ENCODE results near the gene BCL2L14.
"Not testable (repeated sequence)": the region's sequence is repeated elsewhere in the genome, so short reads cannot be mapped to it uniquely, and the experiment has no call there.

The BCL2L14 gene

DNA sequence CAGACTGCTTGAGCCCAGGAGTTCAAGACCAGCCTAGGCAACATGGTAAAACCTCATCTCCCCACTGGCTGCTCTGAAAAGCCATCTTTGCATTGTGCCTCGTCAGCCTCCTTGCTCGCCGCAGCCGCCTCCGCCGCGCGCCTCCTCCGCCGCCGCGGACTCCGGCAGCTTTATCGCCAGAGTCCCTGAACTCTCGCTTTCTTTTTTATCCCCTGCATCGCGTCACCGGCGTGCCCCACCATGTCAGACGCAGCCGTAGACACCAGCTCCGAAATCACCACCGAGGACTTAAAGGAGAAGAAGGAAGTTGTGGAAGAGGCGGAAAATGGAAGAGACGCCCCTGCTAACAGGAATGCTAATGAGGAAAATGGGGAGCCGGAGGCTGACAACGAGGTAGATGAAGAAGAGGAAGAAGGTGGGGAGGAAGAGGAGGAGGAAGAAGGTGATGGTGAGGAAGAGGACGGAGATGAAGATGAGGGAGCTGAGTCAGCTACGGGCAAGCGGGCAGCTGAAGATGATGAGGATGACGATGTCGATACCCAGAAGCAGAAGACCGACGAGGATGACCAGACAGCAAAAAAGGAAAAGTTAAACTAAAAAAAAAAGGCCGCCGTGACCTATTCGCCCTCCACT lies 40.3 kb downstream of the BCL2L14 start:
- DNase-seq = not testable (repeated sequence)

DNA sequence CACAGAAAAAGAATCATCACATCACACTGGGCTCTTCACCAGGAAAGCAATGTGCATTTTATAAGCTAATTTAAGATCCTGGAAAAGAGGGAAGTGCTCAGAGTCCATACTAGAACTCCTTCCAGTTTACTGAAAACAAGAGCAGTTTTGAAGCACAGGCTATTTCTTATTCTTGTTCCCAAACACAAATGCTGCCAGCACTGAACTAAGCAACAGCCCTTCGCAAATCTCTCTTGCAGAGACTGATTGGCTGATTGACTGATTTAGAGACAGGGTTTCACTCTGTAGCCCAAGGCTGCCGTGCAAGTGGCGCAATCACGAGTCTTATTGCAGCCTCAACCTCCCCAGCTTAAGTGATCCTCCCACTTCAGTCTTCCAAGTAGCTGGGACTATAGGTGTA lies 44.8 kb downstream of the BCL2L14 start:
- no peak for DNase-seq

DNA sequence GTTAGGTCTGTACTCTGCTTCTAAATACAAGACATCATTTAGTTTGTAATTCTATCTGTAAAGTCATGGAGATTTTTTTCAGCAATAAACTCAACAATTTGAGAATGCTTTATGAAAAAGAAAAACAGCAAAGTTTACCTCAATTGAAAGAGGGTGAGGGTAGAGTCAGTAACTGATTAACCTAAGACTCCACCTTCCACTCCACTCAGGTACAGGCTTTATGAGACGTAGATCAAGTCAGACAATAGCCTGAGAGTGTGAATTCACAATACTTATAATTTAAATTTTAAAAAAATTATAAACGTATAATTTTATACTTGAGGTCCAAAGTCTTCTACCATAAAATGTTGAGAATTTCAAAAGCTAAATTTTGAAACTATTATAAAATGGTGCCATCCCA lies 45.9 kb downstream of the BCL2L14 start:
- DNase-seq = no peak

DNA sequence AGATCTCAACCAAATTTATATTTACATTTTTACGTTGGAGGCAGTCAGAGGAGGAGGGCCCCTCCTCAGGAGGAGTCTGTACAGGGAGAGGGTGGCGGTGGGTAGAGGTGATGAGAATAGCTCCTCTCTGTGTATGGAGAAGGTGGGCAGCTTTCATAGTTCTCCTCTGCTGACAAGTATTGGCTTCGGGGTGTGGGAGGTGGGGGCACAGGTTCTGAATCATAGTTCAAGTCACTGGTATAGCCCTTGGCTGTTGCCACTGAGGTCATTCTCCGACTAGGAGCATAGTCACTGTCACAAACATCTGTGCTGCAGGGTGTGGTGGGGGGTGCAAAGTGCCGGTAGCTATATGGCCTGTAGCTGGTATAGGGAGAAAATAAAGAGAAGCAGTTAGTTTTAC lies 50.3 kb downstream of the BCL2L14 start:
- no peak for DNase-seq

DNA sequence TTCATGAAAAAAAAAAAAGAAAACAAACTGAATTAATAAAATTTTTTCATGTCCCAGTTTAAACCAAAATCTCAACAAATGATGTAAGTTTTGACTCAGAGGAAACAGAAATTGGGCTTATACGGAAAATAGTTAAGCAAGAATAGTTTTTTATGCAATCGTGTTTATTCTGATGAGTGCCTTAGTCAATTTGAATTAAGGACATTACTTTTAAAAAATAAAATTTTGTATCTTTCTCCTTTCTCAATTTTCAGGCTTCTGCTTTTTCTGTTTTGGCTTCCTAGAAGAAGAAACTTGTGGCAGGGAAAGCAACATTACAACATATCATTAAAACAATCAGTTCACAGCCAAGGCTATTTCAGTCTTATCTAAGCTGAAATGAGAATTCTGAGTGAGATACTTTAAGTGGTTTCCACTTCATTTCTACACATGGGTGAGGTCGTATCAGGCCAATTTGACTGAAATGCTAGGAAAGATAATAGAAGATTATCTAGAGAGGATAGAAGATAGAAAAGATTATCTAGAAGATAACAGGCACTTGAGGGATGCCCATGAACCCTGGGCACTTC lies 52.4 kb downstream of the BCL2L14 start:
- DNase-seq = no peak

DNA sequence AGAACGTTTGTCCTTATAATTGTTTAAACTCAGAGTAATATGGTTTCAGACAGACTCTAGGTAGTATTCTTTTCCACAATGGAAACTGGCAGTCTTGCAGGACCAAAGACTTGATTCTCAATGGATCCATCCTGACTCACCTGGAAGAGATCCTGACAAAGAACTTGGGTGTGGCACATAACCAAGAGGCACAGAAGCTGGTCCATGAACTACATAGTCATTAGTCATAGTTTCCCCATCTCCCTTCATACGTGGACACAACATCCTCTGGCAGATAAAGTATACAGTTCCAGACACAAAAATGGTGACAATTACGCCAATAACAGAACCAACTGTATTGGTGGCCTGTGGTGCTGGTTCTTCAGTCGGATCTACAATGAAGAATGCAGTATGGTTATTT lies 55.8 kb downstream of the BCL2L14 start:
- DNase-seq = no peak

DNA sequence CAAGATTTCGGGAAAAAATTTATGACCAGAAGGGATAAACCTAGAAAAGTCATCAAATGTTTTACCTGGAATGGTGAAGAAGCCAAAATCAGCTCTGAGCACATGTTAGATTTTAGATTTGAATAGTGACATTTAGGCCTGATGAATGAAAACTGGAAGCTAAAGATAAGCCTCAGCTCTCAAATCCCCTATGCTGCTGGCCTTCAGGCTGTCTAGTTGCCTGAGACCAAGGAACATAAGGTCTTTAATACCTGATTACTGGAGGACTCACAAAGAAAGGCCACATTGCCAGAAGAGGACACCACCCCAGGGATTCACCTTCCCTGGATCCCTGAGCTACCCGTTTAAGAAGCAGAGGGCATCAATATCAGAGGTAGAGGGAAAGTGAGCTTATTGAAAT lies 56.6 kb downstream of the BCL2L14 start:
- no peak for DNase-seq

DNA sequence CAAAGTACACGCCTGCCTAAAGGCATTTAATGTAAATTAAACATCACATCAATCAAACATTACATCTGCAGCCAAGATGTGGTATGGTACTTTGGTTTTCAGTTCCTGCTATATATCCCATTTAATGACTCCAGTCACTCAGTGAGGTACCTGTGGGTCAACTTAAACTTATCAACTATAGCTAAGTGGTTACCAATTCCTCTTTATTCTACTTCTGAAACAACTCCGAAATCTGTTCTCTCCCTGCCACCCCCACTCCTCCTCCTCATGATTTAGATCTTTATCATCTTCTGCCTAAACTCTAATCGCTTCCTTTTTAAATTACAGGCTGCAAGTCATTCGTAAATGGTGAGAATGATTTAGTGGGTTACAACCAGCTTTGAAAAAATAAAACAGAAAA lies 57.9 kb downstream of the BCL2L14 start:
- no peak for DNase-seq

DNA sequence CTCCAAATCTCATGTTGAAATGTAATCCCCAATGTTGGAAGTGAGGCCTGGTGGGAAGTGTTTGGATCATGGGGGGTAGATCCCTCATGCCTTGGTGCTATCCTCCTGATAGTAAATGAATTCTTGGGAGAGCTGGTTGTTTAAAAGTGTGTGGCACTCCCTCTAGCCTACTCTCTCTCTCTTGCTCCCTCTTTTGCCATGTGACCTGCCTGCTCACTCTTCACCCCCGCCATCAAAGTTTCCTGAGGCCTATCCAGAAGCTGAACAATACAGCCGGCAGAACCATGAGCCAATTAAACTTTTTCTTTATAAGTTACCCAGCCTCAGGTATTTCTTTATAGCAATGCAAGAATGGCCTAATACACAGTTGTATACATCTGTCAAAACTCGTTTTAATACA lies 62.5 kb downstream of the BCL2L14 start:
- no peak for DNase-seq

DNA sequence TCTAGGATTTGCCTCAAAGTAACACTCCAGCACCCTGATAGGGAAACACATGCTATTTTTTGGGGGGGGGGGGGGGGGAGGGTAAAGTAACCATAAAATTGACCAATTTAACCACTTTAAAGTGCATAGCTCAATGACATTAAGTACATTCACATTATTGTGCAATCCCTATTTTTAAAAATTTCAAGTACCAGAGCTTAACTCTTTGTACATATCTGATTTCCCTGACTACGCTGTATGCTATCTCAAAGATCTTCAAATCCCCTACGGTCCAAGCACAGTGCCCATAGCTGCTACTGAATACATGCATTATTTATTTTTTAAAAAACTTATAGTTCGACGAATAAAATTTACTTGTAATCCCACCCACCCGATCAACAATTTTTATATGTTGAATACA lies 63.0 kb downstream of the BCL2L14 start:
- no peak for DNase-seq

DNA sequence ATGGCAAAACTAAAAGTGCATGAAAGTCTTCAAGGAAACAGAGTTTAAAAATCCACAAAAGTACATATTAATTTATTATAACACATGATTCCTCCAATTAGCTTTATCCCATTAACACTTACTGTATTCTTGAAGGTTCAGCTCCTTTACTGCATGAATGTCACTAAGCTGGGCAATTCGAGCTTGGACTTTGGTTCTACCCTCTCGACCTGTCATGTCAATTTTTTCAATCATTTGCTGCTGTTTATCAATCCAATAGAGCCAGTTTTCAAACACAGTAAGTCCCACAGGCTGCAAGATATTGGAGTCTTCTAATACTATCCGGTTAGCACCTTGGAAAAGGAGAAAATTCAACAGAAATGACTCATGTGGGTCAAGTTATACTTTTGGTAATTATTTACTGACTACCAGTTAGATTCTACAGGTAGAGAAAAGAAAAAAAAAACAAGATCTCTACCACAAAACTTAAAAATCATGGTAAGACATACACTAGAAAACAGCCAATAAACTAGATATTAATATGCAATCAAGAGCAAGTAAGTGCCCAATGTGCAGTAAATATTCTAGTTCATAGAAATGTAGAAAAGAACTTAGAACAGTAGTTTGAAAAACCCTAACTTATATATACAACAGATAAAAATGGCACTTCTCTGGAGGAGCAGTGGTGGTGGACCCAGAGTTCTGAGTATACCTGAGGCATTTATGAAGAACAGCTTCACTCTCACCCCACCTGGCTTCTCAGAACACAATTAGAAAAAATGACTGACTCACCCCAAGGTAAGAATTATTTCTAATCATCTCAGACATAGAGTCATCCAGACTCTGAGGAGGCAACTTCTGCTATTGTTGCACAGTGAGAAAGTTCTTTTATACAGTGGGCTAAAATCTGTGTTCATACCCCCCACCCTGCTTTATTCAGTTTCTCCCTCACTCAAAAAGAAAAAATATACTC lies 67.7 kb downstream of the BCL2L14 start:
- DNase-seq = no peak

DNA sequence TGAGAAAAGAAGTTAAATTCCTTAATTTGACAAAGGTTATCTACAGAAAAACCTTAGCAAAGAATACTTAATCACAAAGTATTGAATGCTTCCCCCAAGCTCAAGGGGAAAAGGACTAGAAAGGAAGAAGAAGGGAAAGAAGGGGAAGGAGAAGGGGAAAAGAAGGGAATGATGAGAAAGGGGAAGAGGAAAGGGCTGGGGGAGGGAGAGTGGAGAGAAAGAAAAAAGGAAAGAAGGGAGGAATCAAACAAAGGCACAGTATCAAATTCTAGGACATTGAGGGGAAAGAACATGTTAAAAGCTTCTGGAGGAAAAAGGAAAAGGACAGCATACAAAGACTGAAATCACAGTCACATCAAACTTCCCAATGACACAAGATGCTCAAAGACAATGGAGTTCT lies 70.3 kb downstream of the BCL2L14 start:
- no peak for DNase-seq

DNA sequence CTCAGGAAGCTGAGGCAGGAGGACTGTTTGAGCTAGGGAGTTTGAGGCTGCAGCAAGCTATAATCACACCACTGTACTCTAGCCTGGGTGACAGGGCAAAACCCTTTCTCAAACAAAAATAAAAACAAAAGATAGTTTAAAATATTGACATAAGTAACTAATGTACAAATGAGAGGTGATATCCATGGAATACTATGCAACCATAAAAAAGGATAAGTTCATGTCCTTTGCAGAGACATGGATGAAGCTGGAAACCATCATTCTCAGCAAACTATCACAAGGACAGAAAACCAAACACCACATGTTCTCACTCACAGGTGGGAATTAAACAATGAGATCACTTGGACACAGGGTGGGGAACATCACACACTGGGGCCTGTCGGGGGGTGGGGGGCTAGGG lies 73.8 kb downstream of the BCL2L14 start:
- not testable (repeated sequence) for DNase-seq

DNA sequence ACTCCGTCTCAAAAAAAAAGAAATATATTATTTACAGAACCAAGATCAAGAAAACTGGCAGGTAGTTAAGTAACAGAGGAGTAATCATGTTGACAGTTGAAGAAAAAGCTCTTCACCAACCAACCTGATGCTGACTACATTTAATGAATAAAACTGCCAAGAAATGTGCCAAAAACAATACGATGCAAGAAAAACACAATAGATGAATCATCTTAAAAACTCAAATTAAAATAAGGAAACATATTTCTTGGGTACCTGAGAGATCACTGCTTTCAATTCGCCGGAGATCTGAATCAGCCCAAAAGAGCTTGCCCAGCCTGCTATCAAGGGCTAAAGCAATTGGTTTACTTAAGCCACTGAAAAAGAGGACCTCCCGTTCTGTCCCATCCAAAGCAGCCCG lies 76.4 kb downstream of the BCL2L14 start:
- no peak for DNase-seq

All from KG1 (cell line).